ENCODE measurements around the gene LRRC37A2.
"Not testable (repeated sequence)": the region's sequence is repeated elsewhere in the genome, so short reads cannot be mapped to it uniquely, and the experiment has no call there.

The LRRC37A2 gene

DNA sequence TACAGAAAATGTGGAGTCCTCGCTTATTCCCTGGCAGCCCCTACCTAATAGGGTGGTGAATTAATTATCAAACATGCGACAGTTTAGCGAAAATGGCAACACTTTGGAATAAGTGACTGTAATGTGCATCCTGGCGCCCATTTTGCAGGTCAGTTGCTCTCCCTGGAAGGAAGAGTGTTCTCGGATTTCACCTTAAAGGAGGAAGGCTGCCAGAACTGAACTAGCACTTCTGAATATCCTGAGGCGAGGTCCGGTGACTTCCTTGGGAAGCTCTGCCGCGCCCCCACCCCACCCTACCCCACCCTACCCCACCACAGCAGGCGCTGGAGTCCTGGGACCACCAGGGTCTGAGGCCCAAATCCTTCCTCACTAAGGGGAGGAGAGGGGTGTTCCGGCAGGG is at the start of gene LRRC37A2:
LRRC37A2 (plus strand) TSS at position 301 of the 400 bp plus-strand sequence. CDS start 245 bp downstream, outside the sequence.
- DNase-seq: not testable (repeated sequence)

DNA sequence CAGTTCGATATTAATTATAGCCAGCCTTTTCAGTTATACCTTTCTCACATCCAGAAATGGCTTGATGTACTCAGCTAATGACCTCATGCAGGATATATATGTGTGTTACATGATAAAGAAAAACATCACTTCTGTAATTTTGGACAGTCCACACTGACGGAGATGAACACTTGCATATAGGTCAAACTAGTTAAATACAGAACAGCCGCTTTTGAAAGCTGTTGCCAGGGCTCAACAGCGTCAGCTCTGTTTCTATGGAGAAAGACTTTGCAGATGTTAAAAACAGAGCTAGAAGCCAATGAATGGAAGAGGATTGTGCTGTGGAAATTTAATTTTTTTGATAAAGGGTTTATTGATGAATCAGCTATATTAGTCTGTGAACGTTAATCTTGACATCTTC is 44.6 kb upstream of the LRRC37A2 start:
- DNase-seq: not testable (repeated sequence)

DNA sequence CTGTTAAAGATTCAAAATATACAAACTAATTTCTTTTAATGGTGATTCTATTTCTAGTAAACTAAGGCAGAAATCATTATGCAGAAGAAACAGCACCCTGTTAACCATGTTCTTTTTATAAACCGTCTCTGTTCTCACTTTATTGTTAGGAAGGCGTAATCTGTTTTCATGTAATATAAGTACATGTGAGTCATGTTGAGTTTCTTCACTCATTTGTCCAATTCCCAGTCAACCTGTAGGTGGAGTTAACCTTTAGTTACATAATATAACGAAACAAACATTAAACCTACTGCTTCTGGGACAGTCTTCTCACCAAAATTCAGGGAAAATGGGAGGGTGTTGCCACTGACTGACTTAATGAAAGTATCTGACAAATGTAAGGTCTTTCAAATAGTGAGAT is 37.8 kb upstream of the LRRC37A2 start:
- not testable (repeated sequence) for DNase-seq

DNA sequence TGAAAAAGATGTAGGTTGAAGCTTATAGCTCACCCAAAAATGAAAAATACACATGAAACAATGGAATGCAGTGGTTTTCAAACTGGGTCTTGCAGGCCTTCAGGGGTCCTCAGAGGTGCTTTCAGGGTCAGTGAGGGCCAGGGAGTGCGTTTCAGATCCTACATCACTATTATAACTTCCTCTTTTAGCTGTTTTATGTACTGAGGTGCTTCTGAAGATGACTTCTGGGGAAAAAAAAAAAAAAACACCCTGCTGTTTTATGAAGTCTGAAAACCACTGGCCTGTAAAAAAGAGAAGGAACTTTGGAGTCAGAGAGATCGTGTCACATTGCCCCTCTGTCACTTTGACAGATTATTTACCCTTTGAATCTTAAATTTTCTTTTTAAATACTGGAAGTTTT is 36.7 kb upstream of the LRRC37A2 start:
- DNase-seq: not testable (repeated sequence)

DNA sequence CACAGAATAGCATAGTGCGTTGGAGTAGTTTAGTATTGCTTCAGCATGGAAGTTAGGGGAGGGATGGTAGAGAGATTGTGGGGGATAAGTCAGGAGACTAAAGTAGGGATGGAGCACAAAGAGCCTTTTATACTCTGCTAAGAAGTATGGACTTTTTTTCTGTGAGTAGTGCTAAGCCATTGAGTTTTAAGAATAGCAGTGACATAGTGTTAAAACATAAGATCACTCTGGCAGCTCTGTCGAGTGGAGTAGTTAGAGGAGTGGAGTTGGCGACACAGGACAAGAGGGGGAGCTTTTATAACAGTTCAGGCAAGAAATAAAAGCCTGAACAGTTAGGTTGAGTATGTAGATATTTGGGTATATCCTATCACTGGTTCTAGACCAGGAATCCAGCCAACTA is 33.4 kb upstream of the LRRC37A2 start:
- not testable (repeated sequence) for DNase-seq

DNA sequence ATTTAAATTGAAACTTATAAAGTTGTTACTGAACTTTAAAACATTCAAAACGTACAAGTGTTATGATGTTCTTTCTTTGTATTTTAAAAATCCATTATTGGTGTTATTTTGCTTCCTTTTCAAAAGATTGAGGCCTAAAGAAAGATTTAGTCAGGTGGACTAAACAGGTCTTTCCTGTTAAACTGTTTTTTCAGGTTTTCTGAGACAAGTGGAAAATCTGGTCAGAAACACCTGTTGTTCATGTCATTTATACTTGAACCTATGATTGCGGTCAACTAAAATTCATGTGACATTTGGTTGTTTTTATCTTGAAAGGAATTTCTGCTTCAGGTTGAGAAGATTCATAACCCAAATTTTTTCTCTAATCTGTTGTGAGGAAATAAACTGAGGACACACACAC is 31.0 kb upstream of the LRRC37A2 start:
- DNase-seq: not testable (repeated sequence)

DNA sequence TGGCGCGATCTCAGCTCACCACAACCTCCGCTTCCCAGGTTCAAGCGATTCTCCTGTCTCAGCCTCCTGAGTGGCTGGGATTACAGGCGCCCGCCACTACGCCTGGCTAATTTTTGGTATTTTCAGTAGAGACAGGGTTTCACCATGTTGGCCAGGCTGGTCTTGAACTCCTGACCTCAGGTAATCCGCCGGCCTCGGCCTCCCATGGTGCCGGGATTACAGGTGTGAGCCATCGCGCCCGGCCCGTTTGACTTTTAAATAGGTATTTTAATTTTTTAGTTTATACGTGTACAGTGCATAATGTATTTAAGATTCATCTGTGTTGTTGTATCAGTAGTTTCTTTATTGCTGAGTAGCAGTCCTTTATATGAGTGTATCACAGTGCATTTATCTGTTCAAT is 20.2 kb upstream of the LRRC37A2 start:
- not testable (repeated sequence) for DNase-seq

DNA sequence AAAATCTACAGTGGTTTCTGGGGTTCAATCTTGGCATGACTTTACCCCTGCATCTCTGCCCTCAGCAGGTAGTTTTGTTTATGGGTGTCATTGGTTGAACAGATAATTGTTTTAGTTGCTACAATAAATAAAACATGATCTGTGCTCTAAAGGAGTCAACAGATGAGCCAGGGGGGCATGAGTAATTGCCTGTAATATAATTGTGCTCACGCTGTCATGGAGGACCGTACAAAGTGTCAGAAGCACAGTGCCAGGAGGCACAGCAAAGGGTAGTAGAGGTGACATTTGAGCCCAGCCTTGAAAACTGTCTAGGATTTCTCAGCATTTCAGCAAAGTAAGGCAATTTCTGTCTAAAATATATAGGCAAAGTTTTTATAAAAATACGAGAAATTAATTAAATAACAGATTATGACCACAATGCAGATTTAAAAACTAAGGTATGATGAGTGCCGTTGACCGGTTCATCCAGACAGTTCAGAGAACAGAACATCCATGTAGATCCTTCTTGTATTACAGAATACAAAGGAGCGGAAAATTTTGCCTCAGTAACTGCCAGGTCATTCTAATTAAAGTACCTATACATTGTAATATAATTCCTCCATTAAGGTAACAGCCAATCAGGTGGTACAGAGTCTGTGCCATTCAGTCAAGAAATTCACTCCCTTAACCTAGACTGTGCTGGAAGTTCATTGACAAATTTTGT is 12.7 kb upstream of the LRRC37A2 start:
- not testable (repeated sequence) for DNase-seq

DNA sequence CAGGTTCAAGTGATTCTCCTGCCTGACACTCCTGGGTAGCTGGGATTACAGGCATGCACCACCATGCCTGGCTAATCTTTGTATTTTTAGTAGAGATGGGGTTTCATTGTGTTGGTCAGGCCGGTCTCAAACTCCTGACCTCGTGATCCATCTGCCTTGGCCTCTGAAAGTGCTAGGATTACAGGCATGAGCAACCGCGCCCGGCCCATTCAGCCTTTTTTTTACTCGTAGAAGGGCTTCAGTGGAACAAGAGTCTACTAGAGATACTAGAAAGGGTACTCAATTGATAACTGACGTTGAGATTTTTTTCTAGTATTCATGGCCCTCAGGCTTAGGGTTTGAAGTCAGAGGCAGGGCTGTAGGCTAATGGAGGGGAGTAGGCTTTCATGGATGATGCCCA is 6.4 kb upstream of the LRRC37A2 start:
- DNase-seq: not testable (repeated sequence)

DNA sequence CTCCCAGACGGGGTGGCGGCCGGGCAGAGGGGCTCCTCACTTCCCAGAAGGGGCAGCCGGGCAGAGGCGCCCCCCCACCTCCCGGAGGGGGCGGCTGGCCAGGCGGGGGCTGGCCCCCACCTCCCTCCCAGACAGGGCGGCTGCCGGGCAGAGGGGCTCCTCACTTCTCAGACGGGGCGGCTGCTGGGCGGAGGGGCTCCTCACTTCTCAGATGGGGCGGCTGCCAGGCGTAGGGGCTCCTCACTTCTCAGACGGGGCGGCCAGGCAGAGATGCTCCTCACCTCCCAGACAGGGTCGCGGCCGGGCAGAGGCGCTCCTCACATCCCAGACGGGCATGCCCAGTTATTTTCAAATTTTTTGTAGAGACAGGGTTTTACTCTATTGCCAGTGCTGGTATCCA is 22.4 kb downstream of the LRRC37A2 start:
- not testable (repeated sequence) for DNase-seq

DNA sequence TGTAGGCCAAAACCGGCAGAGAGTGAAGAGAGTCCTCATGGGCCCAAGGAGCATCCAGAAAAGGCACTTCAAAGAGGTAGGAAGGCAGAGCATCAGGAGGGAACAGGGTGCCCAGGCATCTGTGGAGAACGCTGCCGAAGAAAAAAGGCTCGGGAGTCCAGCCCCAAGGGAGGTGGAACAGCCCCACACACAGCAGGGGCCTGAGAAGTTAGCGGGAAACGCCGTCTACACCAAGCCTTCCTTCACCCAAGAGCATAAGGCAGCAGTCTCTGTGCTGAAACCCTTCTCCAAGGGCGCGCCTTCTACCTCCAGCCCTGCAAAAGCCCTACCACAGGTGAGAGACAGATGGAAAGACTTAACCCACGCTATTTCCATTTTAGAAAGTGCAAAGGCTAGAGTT is 36.3 kb downstream of the LRRC37A2 start:
- DNase-seq: not testable (repeated sequence)

DNA sequence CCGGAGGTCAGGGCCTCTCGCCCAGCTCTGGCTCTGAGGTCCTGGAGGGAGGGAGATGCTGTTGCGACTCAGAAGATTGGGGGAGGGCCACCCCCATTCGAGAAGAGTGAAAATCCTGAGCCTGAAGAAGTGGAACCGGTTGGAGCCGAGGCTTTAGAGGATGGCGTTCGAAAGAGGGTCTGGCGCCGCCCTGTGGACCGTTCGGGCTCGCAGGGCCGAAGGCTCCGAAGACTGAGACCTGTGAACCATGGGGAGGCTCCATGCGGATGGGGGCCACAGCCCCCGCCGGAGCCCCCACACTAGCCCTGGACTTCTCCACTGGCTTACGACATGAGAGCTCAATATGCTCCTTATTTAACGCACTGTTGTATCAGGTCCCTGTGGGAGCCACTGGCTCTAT is 46.9 kb downstream of the LRRC37A2 start:
- DNase-seq: not testable (repeated sequence)

DNA sequence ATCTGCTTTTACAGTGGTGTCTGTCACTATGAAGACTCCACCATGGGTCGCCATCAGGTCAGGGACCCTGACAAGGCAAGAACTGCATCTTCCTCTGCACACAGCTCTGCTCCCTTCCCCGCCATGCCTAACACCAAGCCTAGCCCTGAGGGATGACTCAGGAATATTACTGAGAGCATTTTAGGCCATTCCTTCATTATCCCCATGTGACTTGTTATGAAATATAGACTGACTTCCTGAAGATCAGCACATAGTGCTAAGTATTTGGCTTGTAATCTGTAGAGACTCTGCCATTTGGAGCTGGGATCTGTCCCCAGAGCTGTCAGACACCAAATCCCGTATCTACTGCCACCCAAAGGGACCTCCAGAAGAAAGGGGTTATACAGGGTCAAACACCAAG is 47.8 kb downstream of the LRRC37A2 start:
- DNase-seq: not testable (repeated sequence)

DNA sequence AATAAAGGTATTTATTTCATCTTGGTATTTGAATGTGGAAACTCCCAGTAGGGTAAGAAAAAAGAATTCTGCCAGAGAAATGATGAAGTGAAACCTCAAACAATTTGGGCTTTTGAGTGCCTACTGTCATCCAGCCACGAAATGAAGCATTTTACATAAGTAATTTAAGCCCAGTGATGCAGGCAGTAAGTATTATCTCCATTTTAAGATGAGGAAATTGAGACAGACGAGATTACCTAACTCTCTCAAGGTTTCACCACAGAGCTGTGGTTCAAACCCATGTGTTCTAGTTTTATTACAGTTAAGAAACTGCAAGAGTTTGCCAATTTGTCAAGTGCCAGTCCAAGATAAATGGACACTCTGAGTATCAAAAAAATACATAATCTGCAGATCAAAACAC is 54.0 kb downstream of the LRRC37A2 start:
- DNase-seq: not testable (repeated sequence)

DNA sequence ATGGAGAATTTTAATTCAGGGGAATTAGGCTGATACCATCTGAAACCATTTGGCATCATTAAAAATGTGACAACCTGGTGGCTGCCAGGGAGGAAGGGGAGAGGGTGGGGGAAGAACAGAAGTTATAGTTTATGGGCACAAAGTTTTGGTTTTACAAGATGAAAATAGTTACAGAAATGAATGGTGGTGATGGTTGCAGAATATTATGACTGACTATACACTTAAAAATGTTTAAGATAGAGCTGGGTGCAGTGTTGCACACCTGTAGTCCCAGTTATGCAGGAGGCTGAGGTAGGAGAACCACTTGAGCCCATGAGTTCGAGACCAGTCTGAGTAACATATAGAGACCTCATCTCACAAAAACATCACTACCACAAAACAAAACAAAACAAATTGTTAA is 54.7 kb downstream of the LRRC37A2 start:
- not testable (repeated sequence) for DNase-seq

DNA sequence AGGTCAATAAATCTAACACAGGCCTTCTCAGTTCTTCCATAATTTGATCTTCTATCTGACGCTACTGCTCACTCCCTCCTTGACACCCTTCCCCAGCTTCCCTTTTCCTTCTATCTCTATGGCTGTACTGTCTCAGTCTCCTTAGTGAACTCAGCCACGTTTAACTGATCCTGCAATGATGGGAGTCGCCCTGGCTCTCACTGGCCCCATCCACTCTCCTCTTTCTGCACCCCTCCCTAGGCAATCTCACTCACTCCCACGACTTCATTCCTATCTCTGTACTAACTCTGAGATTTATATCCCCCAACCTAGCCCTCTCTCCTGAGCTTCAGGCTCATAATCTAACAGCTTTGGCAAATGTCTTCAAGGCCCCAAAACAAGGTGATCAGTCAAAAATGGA is 59.5 kb downstream of the LRRC37A2 start:
- DNase-seq: not testable (repeated sequence)

DNA sequence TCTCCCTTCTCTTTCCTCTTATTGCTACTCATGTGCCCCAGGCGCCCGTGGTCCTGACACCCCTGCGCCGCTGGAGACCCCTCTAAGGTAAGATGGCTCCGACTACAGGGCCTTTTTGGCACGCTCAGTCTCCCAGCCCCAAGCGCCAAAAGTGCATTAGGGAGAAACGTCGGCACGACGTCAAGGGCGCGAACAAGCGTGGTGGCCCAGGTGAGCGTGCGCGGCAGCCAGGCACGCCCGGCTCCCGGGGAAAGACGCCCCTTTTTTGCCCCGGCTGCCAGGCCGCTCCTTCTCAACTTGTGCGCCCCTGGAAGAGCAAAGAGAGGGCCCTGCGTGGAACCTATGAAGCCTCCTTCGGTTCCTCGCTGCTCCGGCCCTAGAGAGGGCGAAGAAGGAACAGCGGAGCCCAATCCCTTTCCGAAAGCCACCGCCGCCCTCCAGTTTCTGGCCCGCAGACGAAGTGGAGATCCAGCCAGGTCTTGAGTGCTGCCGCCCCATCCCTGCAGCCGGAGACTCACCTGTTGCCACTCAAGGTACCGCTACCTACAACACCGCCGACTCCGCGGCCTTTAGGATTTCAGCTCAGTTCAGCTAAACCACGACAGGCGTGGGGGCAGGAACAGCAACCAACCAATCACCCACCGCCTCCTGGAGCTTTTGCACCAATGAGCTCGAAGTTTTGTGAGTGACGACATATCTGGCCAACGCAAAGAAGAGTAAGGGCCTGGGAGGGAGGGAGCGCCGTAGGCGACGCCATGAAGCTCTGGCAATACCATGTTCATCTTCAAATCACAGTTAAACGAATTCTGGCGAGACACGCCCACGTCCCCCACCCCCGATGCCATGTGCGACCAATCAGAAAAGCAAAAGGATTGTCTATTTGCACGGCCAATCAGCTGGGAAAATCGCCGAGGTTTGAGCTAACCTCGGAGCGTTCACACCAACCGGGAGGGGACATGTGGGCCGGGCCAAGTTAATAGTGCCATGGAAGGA is 67.1 kb downstream of the LRRC37A2 start, which contains the start of gene ARL17A:
ARL17A (minus strand) TSS at position 609 of the 993 bp plus-strand sequence. CDS start 3,369 bp downstream, outside the sequence.
- not testable (repeated sequence) for DNase-seq

DNA sequence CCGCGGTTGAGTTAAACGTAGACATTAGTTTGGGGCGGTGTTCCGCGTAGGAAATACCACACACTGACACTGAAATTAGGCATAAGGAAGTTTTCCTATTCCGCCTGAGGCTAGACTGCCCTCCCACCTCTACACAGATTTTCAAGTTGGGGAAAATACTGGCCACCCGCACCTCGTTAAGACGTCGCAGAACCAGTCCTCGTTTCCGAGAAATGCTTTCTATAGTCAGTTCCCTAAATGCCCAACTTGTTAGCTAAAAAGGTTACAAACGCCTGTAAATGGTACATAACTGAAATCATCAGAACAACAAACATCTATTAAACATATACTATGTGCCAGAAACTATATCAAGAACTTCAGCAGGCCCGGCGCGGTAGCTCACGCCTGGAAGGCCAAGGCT is 67.8 kb downstream of the LRRC37A2 start:
- not testable (repeated sequence) for DNase-seq

DNA sequence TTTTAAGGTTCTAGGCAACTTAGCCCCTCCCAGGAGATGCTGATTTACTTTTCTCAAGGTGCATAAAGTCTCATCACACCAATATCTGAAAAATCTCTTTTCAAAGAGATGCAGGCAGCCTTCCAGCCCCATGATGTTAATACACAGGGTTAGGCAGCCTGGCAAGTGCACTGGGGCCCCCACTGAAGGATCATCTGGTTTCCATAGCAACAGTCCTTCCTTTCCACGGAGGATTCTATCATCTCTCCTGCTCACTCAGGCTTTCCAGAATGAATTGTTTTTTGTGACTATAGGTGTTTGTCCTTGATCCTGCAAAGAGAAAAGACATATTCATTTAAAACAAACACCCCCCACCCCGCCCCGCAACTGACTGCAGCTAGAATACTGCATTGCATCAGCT is 73.2 kb downstream of the LRRC37A2 start:
- not testable (repeated sequence) for DNase-seq

DNA sequence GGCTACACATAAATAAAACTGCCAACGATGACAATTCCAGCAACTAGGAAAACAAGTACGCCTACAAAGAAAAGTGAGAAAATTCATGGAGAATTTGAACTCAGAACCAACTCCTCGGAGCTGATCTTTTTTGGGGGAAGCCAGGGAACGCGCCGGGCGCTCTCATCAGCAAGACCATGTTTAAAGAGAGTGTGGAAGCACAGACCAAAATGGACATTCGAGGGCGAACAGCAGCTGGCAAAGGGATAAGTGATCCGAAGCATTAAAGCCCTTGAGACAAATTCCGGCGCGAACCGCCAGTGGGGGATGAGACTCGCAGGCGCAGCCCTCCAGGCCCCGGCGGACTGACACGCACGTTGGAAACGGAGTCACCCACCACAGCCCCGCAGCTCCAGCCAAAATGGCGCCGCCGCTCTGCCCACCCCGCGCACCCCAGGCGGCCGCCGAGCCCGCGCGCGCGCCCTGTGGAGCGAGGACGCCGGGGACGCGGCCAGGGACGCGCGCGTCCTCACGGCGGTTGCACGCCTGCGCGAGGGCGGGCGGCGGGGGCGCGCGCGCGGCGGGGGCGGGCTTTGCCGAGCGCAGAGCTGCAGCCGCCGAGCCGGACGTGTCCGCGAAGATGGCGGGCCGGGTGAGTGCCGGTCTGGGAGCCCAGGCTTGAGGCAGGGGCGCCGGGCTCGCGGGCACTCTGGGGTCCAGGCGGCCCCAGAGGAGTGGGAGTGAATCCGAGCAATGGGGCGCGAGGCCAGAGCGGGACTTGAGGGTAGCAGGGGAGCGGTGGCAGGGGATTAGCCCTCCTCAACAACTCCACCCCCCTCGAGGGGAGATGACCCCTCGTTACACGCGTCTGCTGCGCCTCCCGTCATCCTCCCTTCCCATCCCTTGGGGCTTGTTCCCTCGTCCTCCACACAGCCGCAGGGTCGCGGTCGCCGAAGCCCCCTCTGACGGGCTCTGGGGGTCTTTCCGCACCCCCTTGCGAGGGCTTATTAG is 78.2 kb downstream of the LRRC37A2 start, which contains the start of gene NSF:
NSF (plus strand) TSS at position 513 of the 990 bp plus-strand sequence; CDS start at position 620, 107 bp downstream.
- not testable (repeated sequence) for DNase-seq

DNA sequence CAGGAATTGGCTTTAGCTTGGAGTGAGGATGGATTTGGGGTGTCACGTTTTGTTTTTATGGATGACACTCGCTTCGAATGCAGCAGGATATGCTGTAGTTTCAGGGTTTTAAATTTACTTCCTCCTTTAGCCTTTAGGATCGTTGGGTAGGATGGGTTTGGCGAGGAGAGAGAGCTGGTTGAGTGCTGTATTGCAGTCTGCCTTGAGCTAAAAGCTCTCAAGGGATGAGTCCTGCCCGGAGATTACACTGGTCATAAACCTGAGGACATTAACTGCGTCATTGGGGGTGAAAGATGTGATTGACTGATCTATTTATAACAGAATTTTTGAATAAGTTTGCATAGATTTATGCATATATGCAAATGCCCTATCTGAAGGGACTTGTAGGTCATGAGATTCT is 79.1 kb downstream of the LRRC37A2 start:
- not testable (repeated sequence) for DNase-seq

DNA sequence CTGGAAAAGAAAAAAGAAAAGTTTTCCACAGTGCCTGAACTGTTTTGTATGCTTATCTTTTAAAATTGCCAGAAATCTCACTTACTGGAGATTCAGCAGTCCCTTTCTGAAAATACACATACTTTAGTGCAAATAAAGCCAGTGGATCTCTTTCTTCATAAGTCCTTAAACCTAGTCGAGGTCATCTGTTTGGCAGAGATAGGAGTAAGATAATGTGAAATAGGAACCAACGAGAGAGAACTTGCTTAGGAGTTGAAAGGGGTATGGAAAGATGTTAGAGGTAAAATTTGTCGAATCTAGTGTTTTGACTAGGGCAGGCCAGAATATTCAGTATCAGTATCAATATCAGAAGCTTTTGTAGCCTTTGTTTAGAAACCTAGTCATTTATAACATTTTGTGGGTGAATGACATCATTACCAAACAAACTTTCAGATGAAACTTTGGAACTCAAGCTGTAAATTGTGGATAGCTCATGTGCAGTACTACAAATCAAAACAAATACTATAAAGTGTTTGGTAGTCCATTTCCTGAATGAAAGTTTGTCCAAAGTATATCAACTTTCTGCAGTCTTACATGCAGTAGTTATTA is 86.2 kb downstream of the LRRC37A2 start:
- DNase-seq: not testable (repeated sequence)

Measured in DMS53 (cell line).